EL (cell line): ENCODE data around the gene MORC3.
"Not testable (repeated sequence)": the region's sequence is repeated elsewhere in the genome, so short reads cannot be mapped to it uniquely, and the experiment has no call there.

ENCODE experiments used
- DNase-seq: peaks from one replicate; pipeline ENCODE4 v3.0.0-alpha.2; 2016

The MORC3 gene

DNA sequence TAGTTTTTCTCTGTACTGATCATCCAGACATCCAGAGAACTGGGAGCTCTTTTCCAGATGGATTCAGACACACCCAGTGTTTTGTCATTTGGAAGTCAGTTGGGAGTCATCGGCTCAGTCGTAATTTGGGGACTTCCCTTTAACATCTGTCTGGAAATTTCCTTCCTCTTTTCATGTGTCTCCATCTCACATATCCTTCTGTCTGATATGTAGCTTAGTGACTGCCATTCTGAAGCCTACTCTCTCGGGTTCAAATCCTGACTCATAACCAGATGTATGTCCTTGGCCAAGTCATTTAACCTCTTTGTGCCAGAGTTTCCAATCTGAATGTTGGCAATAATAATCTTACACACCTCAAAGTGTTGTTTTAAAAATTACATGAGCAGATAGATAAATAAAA, 3.0 kb downstream of the MORC3 start:
- peak; percentile 18 for DNase-seq

DNA sequence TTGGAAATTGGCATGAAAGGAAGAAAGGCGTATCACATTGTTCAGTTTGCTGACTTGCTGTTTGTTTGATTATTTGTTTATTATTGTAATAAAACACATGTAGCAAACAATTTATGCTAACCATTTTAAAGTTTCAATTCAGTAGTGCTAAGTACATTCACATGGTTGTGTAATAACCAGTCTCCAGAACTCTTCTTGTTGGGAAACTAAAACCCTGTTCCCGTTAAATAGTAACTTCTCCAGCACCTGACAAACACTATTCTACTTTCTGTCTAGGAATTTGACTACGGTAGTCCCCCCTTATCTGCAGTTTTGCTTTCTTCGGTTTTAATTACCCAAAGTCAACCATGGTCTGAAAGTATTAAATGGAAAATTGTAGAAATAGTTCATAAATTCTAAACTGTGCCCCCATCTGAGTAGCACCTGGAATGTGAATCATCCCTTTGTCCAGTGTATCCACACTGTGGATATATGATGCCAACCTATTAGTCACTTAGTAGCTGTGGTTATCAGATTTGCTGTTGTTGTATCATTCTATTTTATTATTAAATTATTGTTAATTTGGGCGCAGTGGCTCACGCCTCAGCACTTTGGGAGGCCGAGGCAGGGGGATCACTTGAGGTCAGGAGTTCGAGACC, 5.5 kb downstream of the MORC3 start:
- peak; percentile 38 for DNase-seq

DNA sequence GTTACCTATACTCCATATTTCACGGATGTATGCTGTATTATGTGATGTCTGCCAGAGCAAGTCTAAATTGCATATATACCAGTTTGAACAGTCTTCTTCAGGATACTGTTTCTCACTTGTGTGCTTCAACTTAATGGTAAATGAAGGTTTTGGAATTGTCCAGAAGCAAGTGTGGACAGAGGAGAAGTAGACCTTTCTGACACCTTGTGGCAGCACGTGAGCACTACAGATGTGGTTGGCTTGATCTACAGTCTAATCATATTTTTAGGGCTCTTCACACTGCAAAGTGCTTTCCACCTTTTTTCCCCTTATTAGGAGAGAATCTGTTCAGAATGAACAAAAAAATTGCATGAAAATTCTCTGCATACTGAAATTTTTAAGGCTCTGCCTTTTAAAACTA, 10.9 kb downstream of the MORC3 start:
- DNase-seq = peak; percentile 62

DNA sequence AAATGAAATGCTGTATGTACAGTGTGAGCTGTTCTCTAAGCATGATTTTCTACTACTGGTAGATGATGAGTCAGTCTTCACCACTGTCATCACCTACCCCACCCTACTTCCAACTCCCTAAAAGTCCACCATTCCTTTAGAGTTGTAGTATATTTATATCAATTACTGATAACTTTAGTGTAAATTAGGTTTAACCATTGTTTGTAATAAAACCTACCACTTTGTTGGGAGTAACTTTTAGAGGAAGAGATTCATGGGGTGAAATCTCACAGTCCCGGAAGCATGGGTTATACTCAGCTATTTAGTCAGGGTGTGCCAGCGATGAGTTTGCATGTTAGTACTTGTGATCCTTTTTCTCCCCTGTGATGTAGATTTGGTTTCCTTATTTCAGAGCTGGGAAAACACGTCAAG, 17.1 kb downstream of the MORC3 start:
- DNase-seq = peak; percentile 71

DNA sequence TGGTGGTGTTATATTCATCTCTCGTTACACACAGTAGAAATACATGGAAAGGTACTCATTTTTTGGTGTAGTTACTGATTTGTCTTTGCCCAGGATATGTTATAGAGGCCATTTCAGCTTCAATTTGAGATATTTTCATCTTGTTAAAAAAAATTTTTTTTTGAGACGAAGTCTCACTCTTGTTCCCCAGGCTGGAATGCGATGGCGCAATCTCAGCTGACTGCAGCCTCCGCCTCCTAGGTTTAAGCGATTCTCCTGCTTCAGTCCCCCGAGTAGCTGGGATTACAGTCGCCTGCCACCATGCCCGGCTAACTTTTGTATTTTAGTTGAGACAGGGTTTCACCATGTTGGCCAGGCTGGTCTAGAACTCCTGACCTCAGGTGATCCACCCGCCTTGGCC, 19.0 kb downstream of the MORC3 start:
- no peak for DNase-seq

DNA sequence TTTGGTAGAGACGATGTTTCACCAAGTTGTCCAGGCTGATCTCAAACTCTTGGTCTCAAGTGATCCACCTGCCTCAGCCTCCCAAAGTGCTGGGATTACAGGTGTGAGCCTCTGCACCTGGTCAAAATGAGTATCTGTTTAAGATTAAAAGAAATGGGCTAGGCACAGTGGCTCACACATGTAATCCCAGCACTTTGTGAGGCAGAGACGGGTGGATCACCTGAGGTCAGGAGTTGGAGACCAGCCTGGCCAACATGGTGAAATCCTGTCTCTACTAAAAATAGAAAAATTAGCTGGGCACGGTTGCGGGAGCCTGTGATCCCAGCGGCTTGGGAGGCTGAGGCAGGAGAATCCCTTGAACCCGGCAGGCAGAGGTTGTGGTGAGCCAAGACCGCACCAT, 22.6 kb downstream of the MORC3 start:
- not testable (repeated sequence) for DNase-seq

DNA sequence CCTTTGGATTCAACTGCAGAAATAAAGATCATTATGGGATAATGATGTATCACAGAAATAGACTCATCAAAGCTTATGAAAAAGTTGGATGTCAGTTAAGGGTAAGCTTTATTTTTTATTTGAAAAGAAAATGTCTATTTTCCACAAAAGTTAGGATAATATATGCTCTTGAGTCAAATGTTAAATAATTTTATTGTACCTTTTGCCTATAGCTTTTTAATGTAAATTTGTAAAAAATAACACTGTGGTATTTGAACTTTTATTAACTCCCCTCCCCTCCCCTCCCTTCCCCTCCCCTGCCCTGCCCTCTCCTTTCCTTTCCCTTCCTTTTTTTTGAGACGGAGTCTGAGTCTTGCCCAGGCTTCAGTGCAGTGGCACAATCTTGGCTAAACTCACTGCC, 24.9 kb downstream of the MORC3 start:
- no peak for DNase-seq

DNA sequence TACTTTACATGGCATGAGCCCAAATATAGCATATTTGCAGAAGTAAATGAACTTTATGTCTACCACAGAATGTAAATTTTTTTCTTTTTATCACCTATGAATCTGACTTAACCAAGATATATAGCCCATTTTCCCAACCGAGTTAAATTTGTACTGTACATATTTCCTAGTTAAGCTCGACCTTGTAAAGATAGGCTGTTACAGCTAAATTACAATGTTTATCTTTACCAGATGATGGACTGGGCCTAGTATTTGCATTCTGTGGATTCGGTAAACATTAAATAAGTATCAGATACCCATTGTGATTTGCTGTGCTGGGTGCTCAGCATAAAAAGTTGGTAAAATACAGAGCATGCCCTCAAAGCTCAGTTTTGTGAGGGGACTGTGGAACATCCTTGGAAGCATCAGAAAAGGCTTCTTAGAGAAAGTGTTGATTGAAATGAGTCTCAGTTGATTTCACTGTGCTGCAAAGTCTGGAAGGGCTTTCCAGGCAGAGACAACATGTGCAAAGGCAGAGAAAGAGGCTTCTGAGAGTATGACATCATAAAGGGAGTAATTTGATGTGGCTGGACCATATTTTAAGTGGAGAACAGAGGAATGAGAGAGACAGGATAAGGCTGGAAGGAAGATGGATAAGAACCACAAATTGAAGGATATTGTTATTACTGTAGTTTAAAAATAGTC, 27.4 kb downstream of the MORC3 start:
- DNase-seq = peak; percentile 28

DNA sequence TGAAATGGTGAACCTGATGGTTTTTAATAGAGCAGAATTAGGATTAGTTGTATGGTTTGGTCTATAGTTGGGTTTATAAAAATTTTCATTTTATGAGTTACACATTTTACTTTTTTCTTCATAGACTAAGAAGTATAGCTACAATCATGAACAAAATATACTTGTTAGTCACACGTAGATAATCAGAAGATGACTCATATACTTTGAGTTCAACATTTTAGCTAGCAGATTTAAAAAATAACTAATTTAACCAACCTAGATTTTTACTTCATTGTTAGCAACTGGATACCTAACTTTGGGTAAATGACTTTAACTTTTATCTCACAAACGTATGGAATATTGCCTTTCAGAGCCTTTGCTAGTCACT, 27.9 kb downstream of the MORC3 start:
- peak; percentile 13 for DNase-seq

DNA sequence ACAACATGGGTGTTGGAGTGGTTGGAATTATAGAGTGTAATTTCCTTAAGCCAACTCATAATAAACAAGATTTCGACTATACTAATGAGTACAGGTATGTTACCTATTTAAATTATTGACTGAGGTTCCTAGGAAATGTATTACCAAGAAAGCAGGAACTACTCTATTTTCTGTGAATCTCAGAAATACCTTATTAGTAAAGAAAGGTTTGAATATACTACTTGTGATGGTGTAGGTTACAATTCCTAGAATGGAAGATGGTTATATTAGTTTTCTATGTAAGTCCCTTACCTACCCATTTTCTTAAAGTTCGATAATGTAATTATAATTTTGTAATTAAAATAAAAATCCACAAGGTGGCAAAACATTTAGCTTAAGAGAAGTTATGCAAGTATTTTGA, 29.3 kb downstream of the MORC3 start:
- no peak for DNase-seq

DNA sequence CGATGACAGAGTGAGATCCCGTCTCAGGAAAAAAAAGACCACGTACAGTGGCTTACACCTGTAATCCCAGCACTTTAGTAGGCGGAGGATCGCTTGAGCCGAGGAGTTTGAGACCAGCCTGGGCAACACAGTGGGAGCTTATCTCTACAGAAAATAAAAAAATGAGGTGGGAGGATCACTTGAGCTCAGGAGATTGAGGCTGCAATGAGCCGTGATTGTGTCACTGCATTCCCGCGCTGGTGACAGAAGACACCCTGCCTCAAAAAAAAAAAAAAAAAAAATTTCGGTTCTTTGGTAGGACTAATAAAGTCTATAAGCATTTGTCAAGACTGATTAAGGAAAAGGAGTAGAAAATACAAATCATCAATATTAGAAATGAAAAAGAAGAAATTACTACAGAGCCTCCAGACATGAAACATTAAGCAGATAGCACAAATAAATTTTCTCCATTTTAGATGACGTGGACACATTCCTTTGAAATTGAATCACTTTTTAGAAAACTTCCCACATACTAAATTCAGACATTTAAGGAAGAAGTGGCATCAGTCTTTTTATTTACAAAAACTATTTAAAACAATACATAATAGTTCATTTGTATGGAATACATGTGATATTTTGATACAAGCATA, 30.4 kb downstream of the MORC3 start:
- peak; percentile 78 for DNase-seq

DNA sequence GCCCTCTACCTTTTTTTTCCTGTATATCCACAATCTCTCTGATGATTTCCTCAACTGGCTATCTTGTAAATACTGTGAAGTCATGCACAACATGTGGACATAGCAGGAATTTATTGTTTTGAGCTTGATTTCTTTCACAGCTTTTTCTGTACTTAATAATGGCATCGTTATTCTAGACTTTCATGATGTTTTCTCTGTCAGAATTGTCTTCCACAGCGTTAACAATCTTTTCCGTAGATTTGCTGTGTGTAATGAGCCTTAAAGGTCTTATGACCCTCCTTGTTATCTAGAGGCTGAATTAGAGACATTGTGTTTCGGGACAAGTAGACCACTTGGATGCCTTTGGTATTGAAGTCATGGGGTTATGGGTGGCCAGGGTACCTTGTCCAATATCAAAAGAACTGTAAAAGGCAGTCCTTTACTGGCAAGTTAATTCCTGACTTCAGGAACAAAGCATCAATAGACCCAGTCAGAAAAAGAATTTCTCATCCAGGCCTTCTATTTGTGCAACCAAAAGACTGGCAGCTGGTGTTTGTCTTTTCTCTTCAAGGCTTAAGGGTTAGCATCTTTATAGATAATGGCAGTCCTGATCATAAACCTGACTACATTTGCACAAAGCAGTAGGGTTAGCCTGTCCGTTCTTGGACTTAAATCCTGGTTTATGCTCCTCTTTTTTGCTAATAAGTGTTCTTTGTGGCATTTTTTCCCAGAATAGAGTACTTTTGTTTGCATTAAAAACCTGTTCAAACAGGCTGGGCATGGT, 35.1 kb downstream of the MORC3 start:
- no peak for DNase-seq

DNA sequence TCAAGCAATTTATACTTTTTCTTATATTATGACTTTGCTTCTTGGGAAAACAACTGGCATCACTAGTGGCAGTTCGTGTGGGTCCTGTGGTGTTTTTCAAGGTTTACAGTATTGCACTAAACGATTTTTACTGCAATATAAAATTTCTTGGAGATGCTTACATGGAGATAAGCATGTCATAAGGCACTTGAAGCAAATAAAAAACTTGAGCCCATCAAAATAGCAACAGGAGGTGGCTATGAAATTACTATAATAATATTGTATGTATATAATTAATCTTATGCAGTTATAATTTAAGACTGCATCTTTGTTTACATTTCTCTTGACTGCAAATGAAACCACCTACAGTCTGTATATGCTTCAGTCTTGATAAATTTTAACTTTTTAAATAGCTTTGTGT, 35.9 kb downstream of the MORC3 start:
- DNase-seq = no peak

DNA sequence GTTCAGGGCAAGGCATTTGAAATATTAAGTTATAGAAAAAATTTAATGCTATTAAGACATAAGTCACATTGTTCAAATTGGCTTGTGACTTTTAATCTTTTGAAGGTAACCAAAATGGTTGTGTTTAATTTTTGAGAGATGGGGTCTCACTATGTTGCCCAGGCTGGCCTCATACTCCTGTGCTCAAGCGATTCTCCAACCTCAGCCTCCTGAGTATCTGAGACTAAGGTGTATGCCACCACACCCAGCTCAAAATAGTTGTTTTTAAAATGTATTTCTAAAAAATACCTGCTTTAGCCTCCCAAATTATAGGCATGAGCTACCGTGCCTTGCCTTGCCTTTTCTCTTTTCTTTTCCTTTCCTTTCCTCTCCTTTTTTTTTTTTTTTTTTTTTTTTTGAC, 39.2 kb downstream of the MORC3 start:
- no peak for DNase-seq

DNA sequence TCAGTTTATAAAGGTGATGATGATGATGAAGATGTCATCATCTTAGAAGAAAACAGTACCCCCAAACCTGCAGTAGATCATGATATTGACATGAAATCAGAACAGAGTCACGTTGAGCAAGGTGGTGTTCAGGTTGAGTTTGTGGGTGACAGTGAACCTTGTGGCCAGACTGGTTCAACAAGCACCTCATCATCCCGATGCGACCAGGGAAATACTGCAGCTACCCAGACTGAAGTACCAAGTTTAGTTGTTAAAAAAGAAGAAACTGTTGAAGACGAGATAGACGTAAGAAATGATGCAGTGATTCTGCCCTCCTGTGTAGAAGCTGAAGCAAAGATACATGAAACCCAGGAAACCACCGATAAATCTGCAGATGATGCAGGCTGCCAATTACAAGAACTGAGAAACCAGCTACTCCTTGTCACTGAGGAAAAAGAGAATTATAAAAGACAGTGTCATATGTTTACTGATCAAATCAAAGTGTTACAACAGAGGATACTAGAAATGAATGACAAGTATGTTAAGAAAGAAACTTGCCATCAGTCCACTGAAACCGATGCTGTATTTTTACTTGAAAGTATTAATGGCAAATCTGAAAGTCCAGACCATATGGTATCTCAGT, 49.2 kb downstream of the MORC3 start:
- DNase-seq = no peak

DNA sequence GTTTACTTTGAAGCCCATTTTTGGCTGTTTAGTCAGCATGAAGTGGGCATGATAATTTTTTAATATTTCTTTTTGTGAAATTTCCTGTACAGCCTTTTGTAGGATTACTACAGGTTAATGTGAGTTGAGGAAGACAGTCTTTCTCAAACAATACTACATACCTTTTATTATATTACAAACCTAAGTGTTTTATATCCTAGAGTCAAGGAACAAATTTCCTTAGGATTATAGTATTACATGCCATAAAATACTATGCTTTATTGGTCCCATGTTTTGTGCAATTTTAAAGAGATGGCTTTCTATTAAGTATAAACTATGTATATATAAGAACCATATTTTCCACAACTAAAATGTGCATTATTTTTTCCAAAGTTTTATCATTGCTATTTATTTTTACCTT, 56.0 kb downstream of the MORC3 start:
- DNase-seq = no peak

DNA sequence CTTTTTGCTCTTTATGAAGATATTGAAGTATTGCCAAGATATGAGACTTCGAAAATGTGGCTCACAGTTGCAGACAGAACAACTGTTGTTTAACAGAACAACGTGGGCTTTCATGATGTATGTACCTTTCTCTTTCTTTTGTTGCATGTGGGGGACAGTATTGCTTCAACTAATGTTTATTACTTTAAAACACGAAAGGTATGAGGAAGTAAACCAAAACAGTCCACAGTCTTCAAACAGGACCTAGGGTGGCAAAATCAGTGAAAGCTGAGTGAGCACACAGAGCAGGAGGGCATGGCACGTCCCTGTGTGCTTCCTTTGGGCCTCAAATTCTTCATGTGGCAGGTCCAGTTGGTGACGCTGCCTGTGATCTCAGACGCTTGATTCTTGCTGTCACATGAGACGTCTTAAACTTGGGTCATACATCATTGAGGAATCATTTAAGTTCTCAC, 57.4 kb downstream of the MORC3 start:
- DNase-seq = no peak

DNA sequence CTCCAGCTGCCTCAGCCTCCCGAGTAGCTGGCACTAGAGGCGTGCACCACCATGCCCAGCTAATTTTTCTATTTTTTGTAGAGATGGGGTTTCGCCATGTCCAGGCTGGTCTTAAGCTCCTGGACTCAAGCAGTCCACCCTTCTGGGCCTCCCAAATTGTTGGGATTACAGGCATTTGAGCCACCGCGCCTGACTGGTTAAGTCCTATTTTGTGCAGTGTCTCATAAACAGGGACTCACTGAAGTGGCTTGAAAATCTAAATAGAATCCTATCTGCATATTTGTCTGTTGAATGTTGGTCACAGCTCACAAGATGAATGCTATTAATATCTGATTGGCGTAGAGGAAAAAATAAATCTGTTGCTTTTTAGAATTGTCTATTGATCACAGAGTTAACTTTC, 59.3 kb downstream of the MORC3 start:
- no peak for DNase-seq

DNA sequence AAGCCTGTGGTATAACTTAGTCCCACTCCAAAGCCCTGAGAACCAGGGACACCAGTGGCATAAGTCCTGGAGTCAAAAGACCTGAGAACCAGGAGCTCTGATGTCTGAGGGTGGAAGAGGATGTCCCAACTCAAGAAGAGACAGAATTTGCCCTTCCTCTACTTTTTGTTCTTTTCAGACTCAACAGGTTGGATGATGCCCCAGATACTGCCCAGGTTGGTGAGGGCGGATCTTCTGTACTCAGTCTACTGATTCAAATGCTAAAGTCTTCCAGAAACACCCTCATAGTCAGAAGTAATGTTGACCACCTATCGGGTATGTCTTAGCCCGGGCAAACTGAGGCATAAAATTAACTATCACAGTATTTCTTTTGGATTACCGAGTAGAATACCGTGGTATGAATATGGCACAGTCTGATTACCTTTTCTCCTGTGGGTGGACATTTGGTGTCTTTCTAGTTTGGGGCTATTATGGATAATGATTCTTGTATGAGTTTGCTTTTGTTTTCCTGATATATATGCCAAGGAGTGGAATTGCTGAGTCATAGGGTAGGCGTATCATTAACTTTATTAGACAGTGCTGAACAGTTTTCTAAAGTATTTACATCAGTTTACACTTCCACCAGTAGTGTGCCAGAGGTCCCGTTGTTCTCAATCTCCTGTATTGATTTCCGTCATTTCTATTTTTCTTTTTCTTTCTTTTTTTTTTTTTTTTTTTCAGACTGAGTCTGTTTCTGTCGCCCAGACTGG, 62.0 kb downstream of the MORC3 start:
- DNase-seq = no peak

DNA sequence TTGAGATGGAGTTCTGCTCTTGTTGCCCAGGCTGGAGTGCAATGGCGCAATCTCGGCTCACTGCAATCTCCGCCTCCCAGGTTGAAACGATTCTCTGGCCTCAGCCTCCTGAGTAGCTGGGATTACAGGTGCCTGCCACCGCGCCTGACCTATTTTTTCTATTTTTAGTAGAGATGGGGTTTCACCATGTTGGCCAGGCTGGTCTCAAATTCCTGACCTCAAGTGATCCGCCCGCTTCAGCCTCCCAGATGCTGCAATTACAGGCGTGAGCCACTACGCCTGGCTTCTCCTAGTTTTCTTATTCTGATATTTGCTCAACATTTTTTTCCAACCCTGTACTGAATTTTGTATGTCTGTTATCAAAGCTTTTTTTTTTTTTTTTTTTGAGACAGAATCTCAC, 62.7 kb downstream of the MORC3 start:
- not testable (repeated sequence) for DNase-seq

DNA sequence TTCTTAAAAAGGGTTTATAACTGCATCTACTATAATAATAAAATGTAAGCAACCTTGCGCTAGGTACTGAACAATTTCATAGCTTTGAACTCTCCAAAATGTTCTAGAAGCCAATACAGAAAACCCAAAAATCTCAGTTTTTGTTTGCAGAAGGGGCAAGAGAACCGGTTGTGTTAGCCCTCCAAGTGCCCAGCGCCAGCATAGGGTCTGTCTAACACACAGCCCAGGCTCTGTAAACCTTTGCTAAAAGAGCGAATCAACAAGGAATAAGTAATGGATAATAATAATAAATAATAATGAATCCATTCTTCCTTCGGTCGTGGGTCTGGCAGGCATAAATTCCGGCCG, 64.9 kb downstream of the MORC3 start:
- no peak for DNase-seq

DNA sequence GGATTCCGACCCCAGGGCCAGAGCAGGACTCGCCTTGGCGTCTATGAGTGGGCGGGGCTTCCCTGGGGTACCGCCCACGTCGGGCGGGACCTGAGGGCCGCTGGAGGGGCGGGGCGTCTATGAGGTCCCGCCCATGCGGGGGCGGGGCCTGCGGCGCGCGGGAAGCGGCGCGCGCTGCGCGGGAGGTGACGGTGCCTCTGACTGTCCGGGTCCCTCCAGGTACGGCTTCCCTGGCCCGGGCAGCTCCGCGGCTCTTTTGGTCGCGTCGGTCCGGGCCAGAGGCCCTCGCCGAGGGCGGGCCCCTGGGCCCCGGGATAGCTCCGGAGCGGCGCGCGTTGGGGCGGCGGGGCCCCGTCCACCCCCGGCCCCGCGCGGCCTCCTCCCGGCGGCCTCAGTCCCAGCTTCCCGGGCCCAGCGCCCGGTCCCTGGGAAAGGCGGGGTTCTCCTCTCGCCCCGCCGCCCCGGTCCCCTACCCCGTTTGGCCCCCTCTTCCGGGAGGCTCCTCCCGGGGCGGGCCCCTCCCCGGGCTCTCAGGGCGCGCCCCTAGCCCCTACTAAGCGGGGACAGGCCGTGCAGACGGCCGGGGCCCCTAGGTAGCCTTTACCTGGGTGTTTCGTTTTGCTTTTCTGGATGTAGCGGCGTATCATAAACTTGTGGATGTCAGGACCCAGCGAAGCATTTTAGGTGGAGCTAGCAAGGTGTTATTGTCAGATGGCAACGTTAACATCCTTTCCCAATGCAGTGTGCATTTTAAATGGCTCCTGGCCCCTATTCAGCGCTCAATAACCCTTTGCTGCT, 65.4 kb downstream of the MORC3 start, which contains the start of gene CHAF1B:
CHAF1B (plus strand) TSS at position 160 of the 798 bp plus-strand sequence. CDS start 745 bp downstream, outside the sequence.
- DNase-seq = peak; percentile 80
